Progenitor cell of endocrine pancreas (in vitro differentiated cells): Measurements from ENCODE around the gene KLF11. TPM values are rescaled to one million over a fixed set of nuclear protein-coding genes. Genes with fewer than 3 reads are reported as not detected.
"Not testable (repeated sequence)": the region's sequence is repeated elsewhere in the genome, so short reads cannot be mapped to it uniquely, and the experiment has no call there.

Experiments
- DNase-seq: peaks from one replicate; pipeline ENCODE4 v3.0.0; 2021; ENCODE audit warnings: low spot score; ENCODE audit not compliant: unreplicated experiment
- H3K27ac Mint-ChIP-seq: 2 replicates; pipeline ENCODE4 v1.8.0; 2021; ENCODE audit warnings: mild to moderate bottlenecking, moderate library complexity, mixed read lengths
- H3K27me3 Mint-ChIP-seq: 2 replicates; pipeline ENCODE4 v1.8.0; 2021; ENCODE audit warnings: mixed read lengths
- H3K36me3 Mint-ChIP-seq: 2 replicates; pipeline ENCODE4 v1.8.0; 2022; ENCODE audit warnings: mixed read lengths; ENCODE audit not compliant: insufficient read depth
- H3K4me1 Mint-ChIP-seq: 2 replicates; pipeline ENCODE4 v1.8.0; 2021; ENCODE audit warnings: low read depth, mixed read lengths
- H3K4me3 Mint-ChIP-seq: 2 replicates; pipeline ENCODE4 v1.8.0; 2021; ENCODE audit warnings: low read depth, mild to moderate bottlenecking, moderate library complexity, mixed read lengths
- H3K9me3 Mint-ChIP-seq: 2 replicates; pipeline ENCODE4 v1.8.0; 2021; ENCODE audit warnings: low read depth, mixed read lengths
- total RNA-seq: library from RNA; stranded (reverse); gene quantifications from 2 replicates; pipeline ENCODE4 v1.2.1, GENCODE V29; 2021
- TF ChIP-seq, protein P1 (sequence below): fragments of 200-600 bp; sonication (generic); IDR thresholded peaks from one replicate; pipeline ENCODE4 v1.5.0; 2021; ENCODE audit warnings: antibody characterized with exemption, mild to moderate bottlenecking; ENCODE audit not compliant: unreplicated experiment

Gene KLF11
- total RNA-seq, 1 donor from 2014 or later = 3.5 TPM

DNA sequence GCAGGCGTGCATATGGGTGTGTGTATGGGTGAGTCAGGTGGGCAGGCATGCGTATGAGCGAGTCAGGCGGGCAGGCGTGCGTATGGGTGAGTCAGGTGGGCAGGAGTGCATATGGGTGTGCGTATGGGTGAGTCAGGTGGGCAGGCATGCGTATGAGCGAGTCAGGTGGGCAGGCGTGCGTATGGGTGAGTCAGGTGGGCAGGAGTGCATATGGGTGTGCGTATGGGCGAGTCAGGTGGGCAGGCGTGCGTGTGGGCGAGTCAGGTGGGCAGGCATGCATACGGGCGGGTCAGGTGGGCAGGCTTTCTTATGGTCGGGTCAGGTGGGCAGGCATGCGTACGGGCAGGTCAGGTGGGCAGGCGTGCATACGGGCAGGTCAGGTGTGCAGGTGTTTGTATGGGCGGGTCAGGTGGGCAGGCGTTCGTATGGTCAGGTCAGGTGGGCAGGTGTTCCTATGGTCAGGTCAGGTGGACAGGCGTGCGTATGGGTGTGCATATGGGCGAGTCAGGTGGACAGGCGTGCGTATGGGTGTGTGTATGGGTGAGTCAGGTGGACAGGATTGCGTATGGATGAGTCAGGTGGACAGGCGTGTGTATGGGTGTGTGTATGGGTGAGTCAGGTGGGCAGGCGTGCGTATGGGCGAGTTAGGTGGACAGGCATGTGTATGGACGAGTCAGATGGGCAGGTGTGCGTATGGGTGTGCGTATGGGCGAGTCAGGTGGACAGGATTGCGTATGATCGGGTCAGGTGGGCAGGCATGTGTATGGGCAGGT, 28.7 kb upstream of the KLF11 start:
- TF ChIP-seq, protein P1, sequence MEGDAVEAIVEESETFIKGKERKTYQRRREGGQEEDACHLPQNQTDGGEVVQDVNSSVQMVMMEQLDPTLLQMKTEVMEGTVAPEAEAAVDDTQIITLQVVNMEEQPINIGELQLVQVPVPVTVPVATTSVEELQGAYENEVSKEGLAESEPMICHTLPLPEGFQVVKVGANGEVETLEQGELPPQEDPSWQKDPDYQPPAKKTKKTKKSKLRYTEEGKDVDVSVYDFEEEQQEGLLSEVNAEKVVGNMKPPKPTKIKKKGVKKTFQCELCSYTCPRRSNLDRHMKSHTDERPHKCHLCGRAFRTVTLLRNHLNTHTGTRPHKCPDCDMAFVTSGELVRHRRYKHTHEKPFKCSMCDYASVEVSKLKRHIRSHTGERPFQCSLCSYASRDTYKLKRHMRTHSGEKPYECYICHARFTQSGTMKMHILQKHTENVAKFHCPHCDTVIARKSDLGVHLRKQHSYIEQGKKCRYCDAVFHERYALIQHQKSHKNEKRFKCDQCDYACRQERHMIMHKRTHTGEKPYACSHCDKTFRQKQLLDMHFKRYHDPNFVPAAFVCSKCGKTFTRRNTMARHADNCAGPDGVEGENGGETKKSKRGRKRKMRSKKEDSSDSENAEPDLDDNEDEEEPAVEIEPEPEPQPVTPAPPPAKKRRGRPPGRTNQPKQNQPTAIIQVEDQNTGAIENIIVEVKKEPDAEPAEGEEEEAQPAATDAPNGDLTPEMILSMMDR = no peak
- no peaks in the 10 kb centered on the region for H3K9me3 Mint-ChIP-seq
- peaks cover 17% of the 10 kb centered on the region for H3K27me3 Mint-ChIP-seq
- no peak overlapping the region for H3K4me3 Mint-ChIP-seq
- H3K27ac Mint-ChIP-seq = no peak overlapping the region
- no peak for DNase-seq
- H3K4me1 Mint-ChIP-seq = peaks cover 2% of the 10 kb centered on the region
- no peaks in the 10 kb centered on the region for H3K36me3 Mint-ChIP-seq

- H3K27ac Mint-ChIP-seq, H3K4me1 Mint-ChIP-seq, H3K9me3 Mint-ChIP-seq, DNase-seq, H3K36me3 Mint-ChIP-seq, H3K4me3 Mint-ChIP-seq: not testable (repeated sequence)
- H3K27me3 Mint-ChIP-seq = peaks cover 17% of the 10 kb centered on the region
These were observed 27.9 kb upstream of the KLF11 start for GRCh38 chr2:10015376-10015989.

DNA sequence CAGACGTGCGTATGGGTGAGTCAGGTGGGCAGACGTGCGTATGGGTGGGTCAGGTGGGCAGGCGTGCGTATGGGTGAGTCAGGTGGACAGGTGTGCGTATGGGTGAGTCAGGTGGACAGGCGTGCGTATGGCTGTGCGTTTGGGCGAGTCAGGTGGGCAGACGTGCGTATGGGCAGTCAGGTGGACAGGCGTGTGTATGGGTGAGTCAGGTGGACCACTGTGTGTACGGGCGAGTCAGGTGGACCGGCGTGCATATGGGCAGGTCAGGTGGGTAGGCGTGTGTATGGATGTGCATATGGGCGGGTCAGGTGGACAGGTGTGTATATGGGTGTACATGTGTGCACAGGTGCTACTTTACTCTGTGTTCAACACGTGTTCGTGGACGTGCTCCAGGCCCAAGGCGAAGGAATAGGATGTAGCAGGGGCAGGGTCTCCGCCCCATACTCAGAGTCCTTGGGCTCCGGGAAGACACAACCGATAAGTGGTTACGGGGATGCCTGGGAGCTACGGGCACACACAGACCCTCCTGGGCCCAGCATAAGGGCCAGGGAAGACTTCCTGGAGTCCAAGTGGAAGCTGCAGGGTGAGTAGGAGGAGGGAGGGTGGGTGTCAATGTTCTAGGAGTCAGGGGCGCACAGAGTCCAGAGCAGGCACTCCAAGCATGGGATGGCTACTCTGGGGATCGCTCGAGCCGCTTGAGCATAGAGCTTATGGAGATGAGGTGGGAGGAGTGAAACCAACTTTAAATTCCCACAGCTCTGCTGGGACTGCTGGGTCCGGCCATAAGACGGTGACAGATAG, 27.1 kb upstream of the KLF11 start:
- Mint-ChIP-seq H3K4me3 (no peak overlapping the region), H3K9me3 (no peaks in the 10 kb centered on the region), H3K4me1 (no peaks in the 10 kb centered on the region), H3K36me3 (no peaks in the 10 kb centered on the region), H3K27ac (no peak overlapping the region), H3K27me3 (peaks cover 17% of the 10 kb centered on the region)
- no peak for DNase-seq
- TF ChIP-seq, protein P1 = no peak

DNA sequence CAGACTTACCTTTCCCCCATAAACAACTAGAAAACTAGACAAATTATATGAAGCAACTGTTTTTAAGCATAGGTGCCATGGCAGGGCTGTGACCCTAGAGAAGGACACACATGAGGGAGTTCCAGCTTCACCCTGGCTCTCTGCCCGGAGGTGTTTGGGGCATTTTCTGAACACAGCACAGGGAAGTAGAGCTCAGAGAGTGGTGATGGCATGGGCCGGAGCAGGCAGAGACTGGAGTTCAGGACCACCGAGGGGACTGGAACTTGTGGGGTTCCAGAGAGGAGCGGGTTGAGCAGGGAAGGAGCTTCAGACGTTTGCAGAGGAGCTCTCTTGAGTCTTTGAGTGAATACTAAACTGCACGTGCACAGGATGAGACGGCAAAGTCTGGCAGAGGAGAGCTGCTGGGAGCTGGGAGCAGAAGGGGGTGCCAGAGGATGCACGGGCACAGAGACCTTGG, 26.5 kb upstream of the KLF11 start:
- no peak for DNase-seq
- H3K36me3 Mint-ChIP-seq = no peaks in the 10 kb centered on the region
- H3K9me3 Mint-ChIP-seq = no peaks in the 10 kb centered on the region
- no peak overlapping the region for H3K4me3 Mint-ChIP-seq
- H3K27ac Mint-ChIP-seq = no peak overlapping the region
- TF ChIP-seq, protein P1 = no peak
- peaks cover 17% of the 10 kb centered on the region for H3K27me3 Mint-ChIP-seq
- H3K4me1 Mint-ChIP-seq = peaks cover 4% of the 10 kb centered on the region

DNA sequence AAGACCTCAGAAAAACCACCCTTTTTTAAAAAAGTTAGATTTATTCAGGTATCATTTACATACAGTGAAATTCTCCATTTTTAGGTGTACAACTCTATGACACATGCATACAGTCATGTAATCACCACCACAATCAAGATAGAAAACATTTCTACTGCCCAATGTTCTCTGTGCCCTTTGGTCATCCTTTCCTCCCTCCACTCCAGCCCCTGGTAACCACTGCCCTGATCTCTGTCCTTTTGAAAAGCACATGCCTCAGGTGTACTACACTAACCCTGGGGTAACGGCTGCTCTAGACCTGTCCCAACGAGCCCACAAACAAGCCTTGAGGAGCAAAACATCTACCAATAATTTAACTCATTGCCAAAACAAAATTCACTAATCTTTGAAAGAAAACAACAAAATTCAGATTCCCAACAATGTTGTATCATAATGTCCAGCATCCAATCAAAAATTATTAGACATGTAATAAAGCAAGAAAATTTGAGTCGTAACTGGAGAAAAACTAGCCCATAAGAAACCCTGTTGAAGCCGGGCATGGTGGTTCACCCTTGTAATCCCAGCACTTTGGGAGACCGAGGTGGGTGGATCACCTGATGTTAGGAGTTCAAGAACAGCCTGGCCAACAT, 25.9 kb upstream of the KLF11 start:
- peaks cover 17% of the 10 kb centered on the region for H3K27me3 Mint-ChIP-seq
- peaks cover 4% of the 10 kb centered on the region for H3K4me1 Mint-ChIP-seq
- no peaks in the 10 kb centered on the region for H3K9me3 Mint-ChIP-seq
- DNase-seq = no peak
- TF ChIP-seq, protein P1 = no peak
- H3K27ac Mint-ChIP-seq = no peak overlapping the region
- no peaks in the 10 kb centered on the region for H3K36me3 Mint-ChIP-seq
- H3K4me3 Mint-ChIP-seq = no peak overlapping the region
